ENCODE results near the gene SCRN1. TPM values are rescaled to one million over a fixed set of nuclear protein-coding genes. Genes with fewer than 3 reads are reported as not detected.

Gene SCRN1
- total RNA-seq, 1 experiment from 2014 or later: 88.6 TPM

- no peaks in the 10 kb centered on the region for H3K27me3 ChIP-seq (ENCODE audit: low read length)
- 0 out of 2 replicates have a peak, but pooled peaks cover 4% of the 10 kb centered on the region for H4K20me1 ChIP-seq (ENCODE audit: insufficient read depth, low read depth, low read length)
- peaks cover 23% of the 10 kb centered on the region for H3K36me3 ChIP-seq (ENCODE audit: insufficient read depth, low read length)
- H3K4me3 ChIP-seq (ENCODE audit: low read length): no peak overlapping the region
- no peaks in the 10 kb centered on the region for H3K9me3 ChIP-seq (ENCODE audit: low read length)
- H3K79me2 ChIP-seq (ENCODE audit: low read length): peaks cover 15% of the 10 kb centered on the region
- H3K9me2 ChIP-seq (replicated peaks; ENCODE audit: insufficient read depth, low read length): no peaks in the 10 kb centered on the region
- no peak for DNase-seq
- H2AFZ ChIP-seq (ENCODE audit: low read length): no peak overlapping the region
- H3K27ac ChIP-seq (ENCODE audit: low read length): no peak overlapping the region
- no peak overlapping the region for H3K4me2 ChIP-seq (ENCODE audit: low read depth, low read length, poor library complexity, severe bottlenecking)
- no peak overlapping the region for H3K9ac ChIP-seq (ENCODE audit: low read length)
- peaks cover 23% of the 10 kb centered on the region for H3K4me1 ChIP-seq (ENCODE audit: low read length)
These were observed 62.9 kb downstream of the SCRN1 start for GRCh38 chr7:29926741-29927140.

- Histone ChIP-seq H3K4me2 (ENCODE audit: low read depth, low read length, poor library complexity, severe bottlenecking) (no peak overlapping the region), H3K9me2 (replicated peaks; ENCODE audit: insufficient read depth, low read length) (no peaks in the 10 kb centered on the region), H3K9ac (ENCODE audit: low read length) (no peak overlapping the region), H3K27me3 (ENCODE audit: low read length) (no peaks in the 10 kb centered on the region), H3K79me2 (ENCODE audit: low read length) (peaks cover 15% of the 10 kb centered on the region), H3K4me1 (ENCODE audit: low read length) (peaks cover 23% of the 10 kb centered on the region), H3K4me3 (ENCODE audit: low read length) (no peak overlapping the region), H3K27ac (ENCODE audit: low read length) (no peak overlapping the region), H4K20me1 (ENCODE audit: insufficient read depth, low read depth, low read length) (0 out of 2 replicates have a peak, but pooled peaks cover 5% of the 10 kb centered on the region), H3K9me3 (ENCODE audit: low read length) (no peaks in the 10 kb centered on the region), H2AFZ (ENCODE audit: low read length) (no peak overlapping the region), H3K36me3 (ENCODE audit: insufficient read depth, low read length) (peaks cover 19% of the 10 kb centered on the region)
- DNase-seq: no peak
These were observed 63.4 kb downstream of the SCRN1 start for GRCh38 chr7:29926216-29926615.

- H3K9me3 ChIP-seq (ENCODE audit: low read length): no peaks in the 10 kb centered on the region
- no peaks in the 10 kb centered on the region for H3K27me3 ChIP-seq (ENCODE audit: low read length)
- H4K20me1 ChIP-seq (ENCODE audit: insufficient read depth, low read depth, low read length): 0 out of 2 replicates have a peak, but pooled peaks cover 6% of the 10 kb centered on the region
- no peaks in the 10 kb centered on the region for H3K9me2 ChIP-seq (replicated peaks; ENCODE audit: insufficient read depth, low read length)
- peaks cover 24% of the 10 kb centered on the region; the same call in 1 of the 2 replicates for H3K36me3 ChIP-seq (ENCODE audit: insufficient read depth, low read length)
- H3K4me2 ChIP-seq (ENCODE audit: low read depth, low read length, poor library complexity, severe bottlenecking): no peak overlapping the region
- H3K9ac ChIP-seq (ENCODE audit: low read length): no peak overlapping the region
- no peak for DNase-seq
- H3K27ac ChIP-seq (ENCODE audit: low read length): no peak overlapping the region
- peaks cover 17% of the 10 kb centered on the region for H3K4me1 ChIP-seq (ENCODE audit: low read length)
- no peak overlapping the region for H2AFZ ChIP-seq (ENCODE audit: low read length)
- H3K79me2 ChIP-seq (ENCODE audit: low read length): peaks cover 6% of the 10 kb centered on the region; the same call in 1 of the 2 replicates
- no peak overlapping the region for H3K4me3 ChIP-seq (ENCODE audit: low read length)
These were observed 64.9 kb downstream of the SCRN1 start for GRCh38 chr7:29924684-29925083.

DNA sequence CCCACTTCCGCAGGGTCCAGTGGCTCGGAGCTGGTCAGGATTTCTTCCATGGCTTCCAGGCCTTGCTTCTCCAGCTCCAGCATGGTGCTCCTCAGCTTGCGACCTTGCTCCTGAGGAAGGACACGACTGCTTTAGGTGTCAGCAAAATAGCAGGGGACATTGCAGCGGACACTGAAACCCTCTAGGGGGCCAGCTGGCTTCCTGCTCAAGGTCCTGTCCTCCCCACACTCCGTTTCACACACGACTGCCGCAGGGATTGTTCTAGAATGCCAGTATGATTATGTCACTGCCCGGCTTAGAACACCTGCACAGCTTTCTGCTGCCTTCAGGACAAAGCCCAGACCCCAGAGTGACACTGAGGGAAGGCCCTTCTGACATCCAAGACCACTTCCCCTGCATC, 65.6 kb downstream of the SCRN1 start:
- Histone ChIP-seq H2AFZ (ENCODE audit: low read length) (no peak overlapping the region), H3K4me1 (ENCODE audit: low read length) (peaks cover 10% of the 10 kb centered on the region), H3K79me2 (ENCODE audit: low read length) (peaks cover under 1% of the 10 kb centered on the region; the same call in 1 of the 2 replicates), H3K9me3 (ENCODE audit: low read length) (no peaks in the 10 kb centered on the region), H3K9me2 (replicated peaks; ENCODE audit: insufficient read depth, low read length) (no peaks in the 10 kb centered on the region), H3K27me3 (ENCODE audit: low read length) (no peaks in the 10 kb centered on the region), H3K4me2 (ENCODE audit: low read depth, low read length, poor library complexity, severe bottlenecking) (no peak overlapping the region), H3K27ac (ENCODE audit: low read length) (no peak overlapping the region), H4K20me1 (ENCODE audit: insufficient read depth, low read depth, low read length) (0 out of 2 replicates have a peak, but pooled peaks cover 3% of the 10 kb centered on the region), H3K9ac (ENCODE audit: low read length) (no peak overlapping the region), H3K4me3 (ENCODE audit: low read length) (no peak overlapping the region), H3K36me3 (ENCODE audit: insufficient read depth, low read length) (peaks cover 26% of the 10 kb centered on the region; the same call in 1 of the 2 replicates)
- DNase-seq: no peak

DNA sequence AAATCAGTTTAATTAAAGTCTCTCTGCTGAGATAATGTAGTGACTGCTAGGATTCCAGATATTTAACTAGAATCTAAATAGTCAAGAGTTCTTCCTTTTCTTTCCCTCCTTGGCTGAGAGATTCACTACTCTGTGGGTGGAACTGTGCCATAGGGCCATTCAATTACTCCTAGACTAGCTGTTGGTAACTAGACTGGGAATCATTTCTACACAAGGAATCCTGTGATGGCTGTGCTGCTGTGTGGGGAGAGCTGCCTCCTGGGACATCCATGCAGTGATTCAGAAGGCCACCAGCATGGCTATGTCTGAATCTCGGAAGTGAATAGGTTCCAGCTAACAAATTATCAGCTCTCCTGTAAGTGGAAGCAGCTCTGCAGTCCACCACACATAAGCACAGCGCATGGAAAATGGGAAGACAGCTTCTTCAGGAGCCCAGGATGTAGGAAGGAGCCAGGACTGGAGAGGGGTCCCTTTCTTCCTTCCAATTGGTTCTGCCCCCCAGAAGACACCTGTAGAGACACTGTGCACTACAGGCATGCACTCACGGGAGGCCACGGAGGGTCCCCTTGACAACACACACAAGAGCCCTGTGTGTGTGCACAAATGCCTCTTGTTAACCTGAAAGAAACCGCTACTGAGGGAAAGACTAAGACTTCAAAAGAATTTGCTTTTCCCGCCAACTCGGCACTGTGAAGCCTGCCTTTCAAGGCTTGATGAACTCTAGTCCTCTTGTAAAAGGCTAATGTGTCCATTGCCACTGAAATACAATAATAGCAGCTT, 66.5 kb downstream of the SCRN1 start:
- H3K4me3 ChIP-seq (ENCODE audit: low read length): no peak overlapping the region
- H4K20me1 ChIP-seq (ENCODE audit: insufficient read depth, low read depth, low read length): 0 out of 2 replicates have a peak, but pooled peaks cover 3% of the 10 kb centered on the region
- no peaks in the 10 kb centered on the region for H3K27me3 ChIP-seq (ENCODE audit: low read length)
- peaks cover 26% of the 10 kb centered on the region; the same call in 1 of the 2 replicates for H3K36me3 ChIP-seq (ENCODE audit: insufficient read depth, low read length)
- no peak overlapping the region for H3K4me2 ChIP-seq (ENCODE audit: low read depth, low read length, poor library complexity, severe bottlenecking)
- H3K27ac ChIP-seq (ENCODE audit: low read length): no peak overlapping the region
- no peak for DNase-seq
- H3K79me2 ChIP-seq (ENCODE audit: low read length): no peaks in the 10 kb centered on the region
- H3K4me1 ChIP-seq (ENCODE audit: low read length): peaks cover under 1% of the 10 kb centered on the region
- no peak overlapping the region for H3K9ac ChIP-seq (ENCODE audit: low read length)
- H3K9me2 ChIP-seq (replicated peaks; ENCODE audit: insufficient read depth, low read length): no peaks in the 10 kb centered on the region
- H2AFZ ChIP-seq (ENCODE audit: low read length): no peak overlapping the region
- no peaks in the 10 kb centered on the region for H3K9me3 ChIP-seq (ENCODE audit: low read length)

GRCh38 chr7:29921404-29922010, 68.1 kb downstream of the SCRN1 start:
- Histone ChIP-seq H3K9ac (ENCODE audit: low read length) (no peak overlapping the region), H4K20me1 (ENCODE audit: insufficient read depth, low read depth, low read length) (0 out of 2 replicates have a peak, but pooled peaks cover 3% of the 10 kb centered on the region), H3K36me3 (ENCODE audit: insufficient read depth, low read length) (peaks cover 23% of the 10 kb centered on the region; the same call in 1 of the 2 replicates), H2AFZ (ENCODE audit: low read length) (no peak overlapping the region), H3K4me1 (ENCODE audit: low read length) (no peaks in the 10 kb centered on the region), H3K9me2 (replicated peaks; ENCODE audit: insufficient read depth, low read length) (no peaks in the 10 kb centered on the region), H3K4me3 (ENCODE audit: low read length) (no peak overlapping the region), H3K4me2 (ENCODE audit: low read depth, low read length, poor library complexity, severe bottlenecking) (no peak overlapping the region), H3K9me3 (ENCODE audit: low read length) (no peaks in the 10 kb centered on the region), H3K79me2 (ENCODE audit: low read length) (no peaks in the 10 kb centered on the region), H3K27ac (ENCODE audit: low read length) (no peak overlapping the region), H3K27me3 (ENCODE audit: low read length) (no peaks in the 10 kb centered on the region)
- peak; percentile 88 for DNase-seq

DNA sequence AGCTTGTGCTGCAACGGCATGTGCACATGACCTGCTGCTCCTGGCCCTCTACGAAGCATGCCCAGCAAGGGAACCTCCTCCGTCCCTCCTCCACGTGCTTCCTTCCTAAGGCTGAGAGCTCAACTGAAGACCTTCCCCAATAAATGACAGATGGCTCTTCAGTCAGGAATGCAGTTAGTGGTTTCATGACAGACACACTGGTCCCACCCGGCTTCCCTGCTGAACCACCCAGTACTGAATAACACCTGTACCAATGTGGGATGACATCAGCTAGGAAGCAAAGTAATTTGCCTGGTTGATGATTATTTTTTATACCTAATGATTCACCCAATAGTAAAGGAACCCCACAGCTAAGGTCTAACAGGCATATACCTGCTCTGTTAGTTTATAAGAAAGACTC, 69.1 kb downstream of the SCRN1 start:
- Histone ChIP-seq H3K27me3 (ENCODE audit: low read length) (no peaks in the 10 kb centered on the region), H3K9me3 (ENCODE audit: low read length) (no peaks in the 10 kb centered on the region), H3K36me3 (ENCODE audit: insufficient read depth, low read length) (peaks cover 23% of the 10 kb centered on the region; the same call in 1 of the 2 replicates), H3K4me1 (ENCODE audit: low read length) (no peaks in the 10 kb centered on the region), H3K9me2 (replicated peaks; ENCODE audit: insufficient read depth, low read length) (no peaks in the 10 kb centered on the region), H4K20me1 (ENCODE audit: insufficient read depth, low read depth, low read length) (0 out of 2 replicates have a peak, but pooled peaks cover 3% of the 10 kb centered on the region), H2AFZ (ENCODE audit: low read length) (no peak overlapping the region), H3K79me2 (ENCODE audit: low read length) (no peaks in the 10 kb centered on the region), H3K9ac (ENCODE audit: low read length) (no peak overlapping the region), H3K4me2 (ENCODE audit: low read depth, low read length, poor library complexity, severe bottlenecking) (no peak overlapping the region), H3K4me3 (ENCODE audit: low read length) (no peak overlapping the region), H3K27ac (ENCODE audit: low read length) (no peak overlapping the region)
- DNase-seq: no peak

DNA sequence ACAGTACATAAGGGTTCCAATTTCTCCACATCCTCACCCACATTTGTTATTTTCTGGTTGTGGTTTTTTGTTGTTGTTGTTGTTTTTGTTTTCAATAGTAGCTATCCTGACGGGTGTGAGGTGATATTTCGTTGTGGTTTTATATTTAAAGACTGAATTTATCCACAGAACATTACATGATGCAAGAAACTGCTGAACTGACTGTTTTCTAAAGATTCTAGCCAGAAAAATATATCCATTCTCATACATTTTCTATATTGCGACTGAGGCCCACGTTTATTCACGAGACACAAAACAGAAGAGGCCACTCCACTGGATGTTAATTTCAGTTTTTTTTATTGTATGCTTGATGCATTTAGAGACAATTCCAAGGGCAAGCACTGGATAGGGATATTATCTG, 69.8 kb downstream of the SCRN1 start:
- Histone ChIP-seq H3K4me2 (ENCODE audit: low read depth, low read length, poor library complexity, severe bottlenecking) (no peak overlapping the region), H4K20me1 (ENCODE audit: insufficient read depth, low read depth, low read length) (0 out of 2 replicates have a peak, but pooled peaks cover 3% of the 10 kb centered on the region), H3K27ac (ENCODE audit: low read length) (no peak overlapping the region), H2AFZ (ENCODE audit: low read length) (no peak overlapping the region), H3K4me1 (ENCODE audit: low read length) (peaks cover 4% of the 10 kb centered on the region), H3K4me3 (ENCODE audit: low read length) (no peak overlapping the region), H3K9me2 (replicated peaks; ENCODE audit: insufficient read depth, low read length) (no peaks in the 10 kb centered on the region), H3K9me3 (ENCODE audit: low read length) (no peaks in the 10 kb centered on the region), H3K79me2 (ENCODE audit: low read length) (no peaks in the 10 kb centered on the region), H3K9ac (ENCODE audit: low read length) (no peak overlapping the region), H3K27me3 (ENCODE audit: low read length) (no peaks in the 10 kb centered on the region), H3K36me3 (ENCODE audit: insufficient read depth, low read length) (peaks cover 23% of the 10 kb centered on the region; the same call in 1 of the 2 replicates)
- no peak for DNase-seq
